Suppressor macrophage treated with lipopolysaccharide for 1 hour (primary cell): ENCODE measurements around the gene PCDHA6.
"Not testable (repeated sequence)": the region's sequence is repeated elsewhere in the genome, so short reads cannot be mapped to it uniquely, and the experiment has no call there.

Experiments
- DNase-seq, 3 donors: peaks; one replicate each; pipeline ENCODE4 v3.0.0-alpha.2; 2020 to 2022

PCDHA6 gene

GRCh38 chr5:140827704-140828361 is at the start of gene PCDHA6:
TSS of gene PCDHA6 (plus strand) at chr5:140827960. CDS start at chr5:140828092, 132 bp downstream.
- peak in 1 of 3 donors; percentile 3 for DNase-seq

DNA sequence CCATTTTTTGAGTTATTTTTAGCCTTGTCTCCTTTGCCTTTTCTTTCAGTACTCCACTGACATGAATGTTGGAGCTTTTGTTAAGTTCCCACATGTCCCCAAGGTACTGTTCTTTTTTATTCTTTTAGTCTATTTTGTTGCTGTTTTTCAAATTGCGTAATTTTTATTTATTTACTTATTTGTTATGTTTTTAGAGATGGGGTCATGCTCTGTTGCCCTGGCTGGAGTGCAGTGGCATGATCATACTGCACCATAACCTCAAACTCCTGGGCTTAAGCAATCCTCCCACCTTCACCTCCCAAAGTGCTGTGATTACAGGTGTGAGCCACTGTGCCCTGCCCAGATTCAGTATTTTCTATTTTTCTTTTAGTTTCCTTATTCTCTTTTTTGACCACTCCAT is 47.2 kb upstream of the PCDHA6 start:
- DNase-seq, result no peak

DNA sequence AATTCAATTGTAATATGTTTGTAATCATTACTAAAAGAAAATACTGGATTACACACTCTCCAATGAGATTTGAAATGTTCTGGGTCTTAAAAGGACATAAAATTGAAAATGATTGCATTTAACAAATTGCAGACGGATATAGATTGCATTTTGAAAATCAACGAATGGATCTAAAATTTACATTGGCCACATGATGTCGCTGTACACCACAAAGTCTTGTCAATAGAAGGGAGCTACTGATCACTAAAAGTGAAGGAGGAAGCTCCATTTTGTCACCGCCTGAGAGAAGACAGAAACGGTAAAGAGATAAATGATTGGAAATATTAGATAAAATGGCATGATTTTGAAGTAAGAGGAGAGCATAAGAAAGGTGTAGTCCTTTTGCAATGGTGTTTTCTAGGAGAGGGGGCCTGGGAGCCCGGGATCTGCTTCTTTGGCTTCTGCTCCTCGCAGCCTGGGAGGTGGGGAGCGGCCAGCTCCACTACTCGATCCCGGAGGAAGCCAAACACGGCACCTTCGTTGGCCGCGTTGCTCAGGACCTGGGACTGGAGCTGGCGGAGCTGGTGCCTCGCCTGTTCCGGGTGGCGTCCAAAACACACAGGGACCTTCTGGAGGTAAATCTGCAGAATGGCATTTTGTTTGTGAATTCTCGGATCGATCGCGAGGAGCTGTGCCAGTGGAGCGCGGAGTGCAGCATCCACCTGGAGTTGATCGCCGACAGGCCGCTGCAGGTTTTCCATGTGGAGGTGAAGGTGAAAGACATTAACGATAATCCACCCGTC is 41.7 kb upstream of the PCDHA6 start, which contains the start of gene PCDHA1:
PCDHA1 (plus strand) TSS at position 236 of the 782 bp plus-strand sequence.
- peak in 1 of 3 donors; percentile 5 for DNase-seq

DNA sequence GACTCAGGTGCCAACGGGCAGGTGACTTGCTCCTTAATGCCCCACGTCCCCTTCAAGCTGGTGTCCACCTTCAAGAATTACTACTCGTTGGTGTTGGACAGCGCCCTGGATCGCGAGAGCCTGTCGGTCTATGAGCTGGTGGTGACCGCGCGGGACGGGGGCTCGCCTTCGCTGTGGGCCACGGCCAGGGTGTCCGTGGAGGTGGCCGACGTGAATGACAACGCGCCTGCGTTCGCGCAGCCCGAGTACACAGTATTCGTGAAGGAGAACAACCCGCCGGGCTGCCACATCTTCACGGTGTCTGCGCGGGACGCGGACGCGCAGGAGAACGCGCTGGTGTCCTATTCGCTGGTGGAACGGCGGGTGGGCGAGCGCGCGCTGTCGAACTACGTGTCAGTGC is 40.3 kb upstream of the PCDHA6 start:
- DNase-seq, result not testable (repeated sequence)

GRCh38 chr5:140787849-140788504 is 39.8 kb upstream of the PCDHA6 start:
- not testable (repeated sequence) for DNase-seq

DNA sequence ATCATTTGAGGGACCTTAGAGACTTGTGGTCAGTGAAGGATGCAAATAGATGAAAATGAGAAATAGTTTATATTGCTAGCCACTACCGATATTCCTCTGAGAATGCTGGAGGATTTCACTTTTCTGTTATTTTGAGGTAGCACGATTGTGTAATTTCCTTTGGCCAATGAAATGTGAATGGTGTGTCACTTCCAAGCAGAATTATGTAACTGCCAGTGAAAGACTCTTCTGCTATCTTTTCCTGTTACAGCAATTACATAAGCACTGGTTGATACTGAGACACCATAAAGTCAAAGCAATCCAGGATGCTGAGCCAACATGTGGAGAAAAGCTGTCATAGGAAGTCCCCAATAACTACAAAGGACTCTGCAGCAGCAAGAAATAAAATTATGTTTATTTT is 36.7 kb upstream of the PCDHA6 start:
- peak in 1 of 3 donors; percentile 2 for DNase-seq

GRCh38 chr5:140794595-140795258 is 33.0 kb upstream of the PCDHA6 start, which contains the start of gene PCDHA2:
TSS of gene PCDHA2 (plus strand) at chr5:140794852.
- no peak for DNase-seq

DNA sequence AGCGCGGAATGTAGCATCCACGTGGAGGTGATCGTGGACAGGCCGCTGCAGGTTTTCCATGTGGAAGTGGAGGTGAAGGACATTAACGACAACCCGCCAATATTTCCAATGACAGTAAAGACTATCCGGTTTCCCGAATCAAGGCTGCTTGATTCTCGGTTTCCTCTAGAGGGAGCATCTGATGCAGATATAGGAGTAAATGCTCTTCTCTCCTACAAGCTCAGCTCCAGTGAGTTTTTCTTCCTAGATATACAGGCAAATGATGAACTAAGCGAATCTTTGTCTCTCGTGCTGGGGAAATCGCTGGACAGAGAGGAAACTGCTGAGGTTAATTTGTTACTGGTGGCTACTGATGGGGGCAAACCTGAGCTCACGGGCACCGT is 32.5 kb upstream of the PCDHA6 start:
- no peak for DNase-seq

DNA sequence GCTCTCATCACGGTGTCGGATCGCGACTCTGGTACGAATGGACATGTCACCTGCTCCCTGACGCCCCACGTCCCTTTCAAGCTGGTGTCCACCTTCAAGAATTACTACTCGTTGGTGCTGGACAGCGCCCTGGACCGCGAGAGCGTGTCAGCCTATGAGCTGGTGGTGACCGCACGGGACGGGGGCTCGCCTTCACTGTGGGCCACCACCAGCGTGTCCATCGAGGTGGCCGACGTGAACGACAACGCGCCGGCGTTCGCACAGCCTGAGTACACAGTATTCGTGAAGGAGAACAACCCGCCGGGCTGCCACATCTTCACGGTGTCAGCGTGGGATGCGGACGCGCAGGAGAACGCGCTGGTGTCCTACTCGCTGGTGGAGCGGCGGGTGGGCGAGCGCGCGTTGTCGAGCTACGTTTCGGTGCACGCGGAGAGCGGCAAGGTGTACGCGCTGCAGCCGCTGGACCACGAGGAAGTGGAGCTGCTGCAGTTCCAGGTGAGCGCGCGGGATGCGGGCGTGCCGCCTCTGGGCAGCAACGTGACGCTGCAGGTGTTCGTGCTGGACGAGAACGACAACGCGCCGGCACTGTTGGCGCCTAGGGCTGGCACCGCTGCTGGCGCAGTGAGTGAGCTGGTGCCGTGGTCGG is 31.6 kb upstream of the PCDHA6 start:
- DNase-seq, result not testable (repeated sequence)

DNA sequence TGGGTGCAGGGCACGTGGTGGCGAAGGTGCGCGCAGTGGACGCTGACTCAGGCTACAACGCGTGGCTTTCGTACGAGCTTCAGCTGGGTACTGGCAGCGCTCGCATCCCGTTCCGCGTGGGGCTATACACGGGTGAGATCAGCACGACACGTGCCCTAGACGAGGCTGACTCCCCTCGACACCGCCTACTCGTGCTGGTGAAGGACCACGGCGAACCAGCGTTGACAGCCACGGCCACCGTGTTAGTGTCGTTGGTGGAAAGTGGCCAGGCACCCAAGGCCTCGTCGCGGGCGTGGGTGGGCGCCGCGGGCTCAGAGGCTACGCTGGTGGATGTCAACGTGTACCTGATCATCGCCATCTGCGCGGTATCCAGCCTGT is 31.1 kb upstream of the PCDHA6 start:
- DNase-seq, result no peak

DNA sequence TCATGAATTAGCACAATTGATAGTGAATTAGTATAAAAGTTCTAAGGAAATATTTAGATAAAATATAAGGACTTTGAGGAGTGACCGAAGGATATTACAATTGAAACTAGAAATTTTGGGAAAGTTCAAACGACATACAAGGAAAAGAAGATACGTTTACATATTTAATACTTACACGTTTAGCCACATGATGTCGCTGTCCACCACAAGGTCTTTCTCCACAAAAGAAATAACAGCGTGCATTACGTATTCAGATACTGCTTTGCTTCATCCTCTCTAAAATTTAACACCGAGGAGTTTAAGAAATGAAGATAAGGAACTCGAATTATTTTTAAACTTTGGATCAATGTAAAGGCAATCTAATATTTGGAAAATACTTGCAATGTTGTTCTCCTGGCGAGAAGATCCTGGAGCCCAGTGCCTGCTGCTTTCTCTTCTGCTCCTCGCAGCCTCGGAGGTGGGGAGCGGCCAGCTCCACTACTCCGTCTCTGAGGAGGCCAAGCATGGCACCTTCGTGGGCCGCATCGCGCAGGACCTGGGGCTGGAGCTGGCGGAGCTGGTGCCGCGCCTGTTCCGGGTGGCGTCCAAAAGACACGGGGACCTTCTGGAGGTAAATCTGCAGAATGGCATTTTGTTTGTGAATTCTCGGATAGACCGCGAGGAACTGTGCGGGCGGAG is 26.8 kb upstream of the PCDHA6 start, which contains the start of gene PCDHA3:
PCDHA3 (plus strand) TSS at position 242 of the 678 bp plus-strand sequence.
- DNase-seq, result peak in 1 of 3 donors; percentile 5

DNA sequence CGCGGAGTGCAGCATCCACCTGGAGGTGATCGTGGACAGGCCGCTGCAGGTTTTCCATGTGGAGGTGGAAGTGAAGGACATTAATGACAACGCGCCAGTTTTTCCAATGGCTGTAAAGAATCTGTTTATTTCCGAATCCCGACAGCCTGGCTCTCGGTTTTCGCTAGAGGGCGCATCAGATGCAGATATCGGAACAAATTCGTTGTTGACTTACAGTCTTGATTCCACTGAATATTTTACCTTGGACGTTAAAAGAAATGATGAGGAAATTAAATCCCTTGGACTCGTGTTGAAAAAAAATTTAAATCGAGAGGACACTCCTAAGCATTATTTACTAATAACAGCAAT is 26.3 kb upstream of the PCDHA6 start:
- peak in 1 of 3 donors; percentile 2 for DNase-seq

GRCh38 chr5:140802381-140802780 is 25.4 kb upstream of the PCDHA6 start:
- not testable (repeated sequence) for DNase-seq

DNA sequence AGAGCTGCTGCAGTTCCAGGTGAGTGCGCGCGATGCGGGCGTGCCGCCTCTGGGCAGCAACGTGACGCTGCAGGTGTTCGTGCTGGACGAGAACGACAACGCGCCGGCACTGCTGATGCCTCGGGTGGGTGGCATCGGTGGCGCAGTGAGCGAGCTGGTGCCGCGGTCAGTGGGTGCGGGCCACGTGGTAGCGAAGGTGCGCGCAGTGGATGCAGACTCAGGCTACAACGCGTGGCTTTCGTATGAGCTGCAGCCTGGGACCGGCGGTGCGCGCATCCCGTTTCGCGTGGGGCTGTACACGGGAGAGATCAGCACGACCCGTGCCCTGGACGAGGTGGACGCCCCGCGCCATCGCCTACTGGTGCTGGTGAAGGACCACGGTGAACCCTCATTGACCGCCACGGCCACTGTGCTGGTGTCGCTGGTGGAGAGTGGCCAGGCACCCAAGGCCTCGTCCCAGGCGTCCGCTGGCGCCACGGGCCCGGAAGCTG is 24.9 kb upstream of the PCDHA6 start:
- no peak for DNase-seq

DNA sequence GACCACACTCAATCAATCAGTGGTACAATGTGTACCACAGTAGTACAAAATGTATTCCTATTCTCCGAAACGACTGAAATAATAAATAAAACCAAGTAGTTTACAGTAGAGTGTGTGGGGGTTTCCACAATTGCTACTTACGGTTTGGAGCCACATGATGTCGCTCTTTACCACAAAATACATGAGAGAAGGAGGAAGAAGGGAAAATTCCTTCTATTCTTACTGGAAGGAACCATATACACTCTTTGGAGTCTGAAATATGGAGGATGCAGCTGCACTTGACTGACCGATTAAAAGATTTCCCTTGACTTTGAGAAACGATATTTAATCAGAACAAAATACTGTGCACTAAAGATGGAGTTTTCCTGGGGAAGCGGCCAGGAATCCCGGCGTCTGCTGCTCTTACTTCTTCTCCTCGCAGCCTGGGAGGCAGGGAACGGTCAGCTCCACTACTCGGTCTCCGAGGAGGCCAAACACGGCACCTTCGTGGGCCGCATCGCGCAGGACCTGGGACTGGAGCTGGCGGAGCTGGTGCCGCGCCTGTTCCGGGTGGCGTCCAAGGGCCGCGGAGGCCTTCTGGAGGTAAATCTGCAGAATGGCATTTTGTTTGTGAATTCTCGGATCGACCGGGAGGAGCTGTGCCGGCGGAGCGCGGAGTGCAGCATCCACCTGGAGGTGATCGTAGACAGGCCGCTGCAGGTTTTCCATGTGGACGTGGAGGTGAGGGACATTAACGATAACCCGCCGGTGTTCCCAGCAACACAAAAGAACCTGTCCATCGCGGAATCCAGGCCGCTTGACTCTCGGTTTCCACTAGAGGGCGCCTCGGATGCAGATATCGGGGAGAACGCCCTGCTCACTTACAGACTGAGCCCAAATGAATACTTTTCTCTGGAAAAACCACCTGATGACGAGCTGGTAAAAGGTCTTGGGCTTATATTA is 20.7 kb upstream of the PCDHA6 start, which contains the start of gene PCDHA4:
PCDHA4 (plus strand) TSS at position 235 of the 942 bp plus-strand sequence.
- DNase-seq, result peak in 1 of 3 donors; percentile 23

GRCh38 chr5:140808241-140808888 is 19.4 kb upstream of the PCDHA6 start:
- DNase-seq, result not testable (repeated sequence)

DNA sequence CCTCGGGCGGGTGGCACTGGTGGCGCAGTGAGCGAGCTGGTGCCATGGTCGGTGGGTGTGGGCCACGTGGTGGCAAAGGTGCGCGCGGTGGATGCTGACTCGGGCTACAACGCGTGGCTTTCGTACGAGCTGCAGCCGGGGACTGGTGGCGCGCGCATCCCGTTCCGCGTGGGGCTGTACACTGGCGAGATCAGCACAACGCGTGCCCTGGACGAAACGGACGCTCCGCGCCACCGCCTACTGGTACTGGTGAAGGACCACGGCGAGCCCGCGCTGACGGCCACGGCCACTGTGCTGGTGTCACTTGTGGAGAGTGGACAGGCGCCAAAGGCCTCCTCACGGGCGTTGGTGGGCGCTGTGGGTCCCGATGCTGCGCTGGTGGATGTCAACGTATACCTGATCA is 18.9 kb upstream of the PCDHA6 start:
- DNase-seq, result no peak

- peak; percentile 20 to 34 (median 33) for DNase-seq
Measured at GRCh38 chr5:140821375-140822280, 6.1 kb upstream of the PCDHA6 start, which contains the start of gene PCDHA5. TSS of gene PCDHA5 (plus strand) at chr5:140821613.

- no peak for DNase-seq
Measured at GRCh38 chr5:140822281-140822629, 5.5 kb upstream of the PCDHA6 start.
